Epidermal melanocyte (primary cell): ENCODE results near the gene SYT15.
A peak's percentile ranks its signal among the peaks of the same experiment; 100 is the strongest.

Experiments
- DNase-seq: peaks from one replicate; pipeline ENCODE4 v3.0.0; 2011; ENCODE audit warnings: low spot score; ENCODE audit not compliant: insufficient read length

SYT15 gene

GRCh38 chr10:46544989-46545791, 33.7 kb upstream of the SYT15 start:
- peak; percentile 40 for DNase-seq

DNA sequence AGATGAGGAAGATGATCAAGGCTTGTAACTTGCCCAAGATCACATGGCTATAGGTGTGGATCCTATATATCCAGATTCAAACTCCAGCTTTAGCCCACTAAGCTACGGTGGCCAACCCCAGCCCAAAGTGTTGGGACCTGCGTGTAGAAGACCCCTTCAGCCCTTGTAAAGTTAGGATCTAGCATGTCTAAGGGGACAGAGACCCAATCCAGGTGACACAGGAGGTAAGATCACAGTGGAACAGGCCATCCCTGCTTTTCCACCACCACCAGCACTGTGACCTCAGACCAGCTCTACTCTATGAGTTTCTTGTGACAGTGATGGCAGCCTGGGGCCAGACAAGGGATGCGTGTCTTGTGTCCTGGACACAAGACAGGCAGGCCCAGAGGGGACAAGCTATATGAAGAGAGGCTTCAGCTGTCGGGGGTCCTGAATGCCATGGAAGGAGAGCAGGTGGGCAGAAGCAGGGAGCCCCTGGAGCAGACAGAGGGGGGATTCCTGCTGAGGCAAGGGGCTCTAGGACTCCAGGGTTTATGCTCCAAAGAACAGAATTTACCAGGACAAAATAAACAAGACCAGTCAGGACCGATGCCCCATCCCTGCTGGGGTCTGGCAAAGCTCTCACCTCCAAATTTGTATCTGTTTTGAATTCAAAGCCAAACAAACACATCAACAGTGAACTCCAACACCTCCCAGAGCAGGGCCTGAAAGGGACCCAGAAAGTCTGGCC, 32.9 kb upstream of the SYT15 start:
- peak; percentile 24 for DNase-seq

GRCh38 chr10:46546591-46547540, 32.1 kb upstream of the SYT15 start:
- no peak for DNase-seq

GRCh38 chr10:46547541-46548497, 31.1 kb upstream of the SYT15 start:
- peak; percentile 22 for DNase-seq

GRCh38 chr10:46548498-46549090, 30.3 kb upstream of the SYT15 start:
- DNase-seq: no peak

DNA sequence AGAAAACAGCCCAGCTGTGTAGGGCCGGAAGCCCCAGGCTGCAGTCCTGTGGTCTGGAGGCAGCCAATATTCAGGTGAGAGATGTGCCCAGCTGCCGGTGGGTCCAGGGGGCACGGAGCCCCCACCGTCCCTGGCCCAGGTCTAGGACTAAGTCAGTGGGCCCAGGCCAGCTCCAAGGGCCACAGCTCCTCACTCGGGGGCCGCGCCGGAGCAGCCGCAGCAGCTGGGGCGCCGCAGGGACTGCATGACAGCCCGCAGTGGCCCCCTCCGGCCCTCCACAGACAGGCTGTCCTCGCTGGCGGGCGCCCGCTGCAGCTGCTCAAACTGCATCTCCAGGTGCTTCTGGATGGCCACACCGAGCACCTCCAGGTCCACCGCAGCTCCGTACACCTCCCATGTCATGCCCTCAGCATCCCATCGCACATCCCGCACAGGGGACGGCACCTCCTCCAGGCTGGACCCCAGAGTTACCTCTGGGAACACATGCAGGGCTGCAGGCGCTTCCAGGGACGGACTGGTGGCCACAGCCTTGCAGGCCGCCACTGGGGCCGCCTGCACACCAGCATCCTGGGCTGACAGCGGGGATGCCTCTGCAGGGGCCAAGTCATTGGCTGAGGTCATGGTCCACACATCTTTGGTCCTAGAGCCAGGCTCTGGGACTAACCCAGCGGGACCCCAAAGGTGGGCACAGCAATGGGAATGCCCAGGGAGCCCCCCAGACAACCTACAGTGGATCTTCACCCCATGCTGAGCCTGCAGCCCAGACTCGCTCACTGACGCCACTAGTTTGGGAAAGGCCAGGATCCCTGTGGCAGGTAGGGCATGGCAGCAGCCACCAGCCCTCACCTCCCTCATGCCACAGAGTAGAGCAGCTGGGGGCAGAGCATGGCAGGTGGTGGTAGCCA, 29.5 kb upstream of the SYT15 start:
- DNase-seq: no peak

DNA sequence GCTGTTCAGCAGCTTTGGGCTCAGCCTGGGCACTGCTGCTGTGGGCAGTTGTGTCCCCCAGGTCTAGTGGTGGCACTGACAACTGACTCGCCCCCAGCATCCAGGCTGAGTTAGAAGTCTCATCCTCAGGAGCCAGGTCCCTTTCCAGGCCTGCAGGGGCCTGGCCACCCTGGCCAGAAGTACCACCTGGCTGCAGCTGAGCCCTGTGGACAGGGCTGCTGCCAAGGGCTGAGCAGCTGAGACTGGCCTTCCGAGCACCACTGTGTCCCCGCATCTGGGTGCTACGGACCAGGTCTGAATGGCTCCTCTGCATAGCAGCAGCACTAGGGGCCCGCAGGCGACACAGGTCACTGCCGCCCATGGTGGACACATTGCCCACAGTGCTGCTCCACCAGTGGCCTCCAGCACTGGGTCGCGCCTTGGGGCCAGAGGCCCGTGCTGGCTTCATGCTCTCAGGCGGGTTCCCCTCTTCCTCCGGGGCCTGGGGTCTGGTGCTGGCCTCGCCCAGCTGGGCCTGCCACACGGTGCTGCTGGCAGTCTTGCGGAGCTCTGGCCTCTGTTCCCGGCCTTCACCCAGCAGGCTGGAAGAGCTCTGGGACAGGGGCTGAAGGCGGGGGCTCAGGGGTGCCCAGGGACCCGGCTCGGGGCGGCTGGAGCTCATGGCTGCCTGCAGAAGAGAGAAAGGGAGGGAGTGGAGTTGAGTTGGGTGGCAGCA, 28.7 kb upstream of the SYT15 start:
- no peak for DNase-seq

DNA sequence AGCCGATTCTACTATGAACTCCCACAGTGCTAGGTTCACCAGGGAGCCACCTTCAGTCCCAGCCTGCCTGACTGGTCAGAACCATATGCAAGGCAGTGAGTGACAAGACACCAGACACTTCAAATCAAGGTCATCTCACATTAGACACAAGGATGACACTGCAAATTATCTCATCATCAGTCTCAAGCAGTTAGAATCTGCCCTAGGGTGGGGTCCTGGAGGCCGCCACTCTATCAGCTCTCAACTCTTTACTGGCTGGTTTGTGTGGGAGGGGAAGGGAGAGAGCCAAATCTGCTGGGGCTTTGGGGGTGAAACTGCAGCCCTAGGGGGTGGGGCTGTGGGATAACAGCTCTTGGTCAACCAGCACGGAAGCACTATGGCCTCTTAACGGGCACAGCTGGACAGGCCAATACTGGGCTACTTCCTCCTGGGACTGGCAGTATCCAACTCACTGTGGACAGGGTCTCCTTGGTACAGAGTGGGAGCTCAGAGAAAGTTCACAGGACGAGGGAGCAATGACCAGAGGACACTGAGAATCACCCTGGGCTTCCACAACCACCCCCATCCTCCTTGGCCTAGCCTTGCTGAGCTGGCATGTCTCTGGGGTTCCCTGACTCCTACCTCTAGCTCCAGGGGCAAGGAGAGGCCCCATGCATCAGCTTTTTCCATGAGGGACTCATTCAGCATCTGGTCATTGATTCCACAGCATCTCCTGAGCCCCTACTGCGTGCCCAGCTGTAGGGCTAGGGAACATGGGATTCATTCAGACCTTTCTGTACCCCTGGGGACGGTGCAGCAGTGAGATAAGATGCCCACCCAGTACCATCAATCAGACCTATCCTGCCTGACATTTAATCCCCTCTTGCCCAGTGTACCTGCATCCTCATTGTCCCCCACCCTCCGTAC, 27.9 kb upstream of the SYT15 start:
- DNase-seq: no peak

DNA sequence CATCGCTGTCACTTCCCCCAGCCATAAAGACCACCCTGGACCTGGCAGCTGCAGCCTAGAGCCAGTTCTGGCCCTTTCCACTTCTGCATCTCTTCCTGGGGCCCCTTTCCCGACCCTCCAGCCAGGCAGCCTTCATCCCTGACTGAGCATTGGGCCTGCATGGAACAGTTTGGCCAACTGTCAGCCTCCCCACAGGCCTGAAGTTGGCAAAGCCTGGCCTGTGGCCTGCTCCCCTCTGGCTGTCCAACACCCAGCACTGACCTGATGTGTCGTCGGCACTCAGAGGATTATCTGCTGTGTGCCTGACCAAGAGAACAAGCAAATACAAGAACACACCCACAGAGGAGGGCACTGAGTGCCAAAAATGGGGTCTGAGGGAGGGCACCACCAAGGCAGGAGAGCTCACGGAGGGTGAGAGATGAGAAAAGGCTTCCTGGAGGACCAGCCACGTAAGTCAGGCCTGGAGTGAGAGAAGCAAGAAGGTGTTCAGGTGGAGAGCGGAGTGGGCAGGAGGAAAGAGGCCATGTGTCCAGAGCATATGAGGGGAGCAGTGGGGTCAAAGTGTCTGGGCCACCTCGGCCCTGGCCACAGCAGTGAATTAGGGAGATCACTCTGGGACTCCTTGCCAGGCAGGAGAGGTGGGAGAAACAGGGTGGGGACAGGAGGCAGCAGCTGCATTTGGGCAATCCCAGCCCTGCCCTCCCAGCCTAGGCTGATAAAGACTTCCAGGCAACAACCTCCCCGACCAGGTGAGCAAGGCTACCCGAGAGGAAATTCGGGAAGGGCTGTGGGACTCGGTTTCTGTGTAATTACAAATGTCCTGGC, 27.0 kb upstream of the SYT15 start:
- DNase-seq: no peak

- no peak for DNase-seq
Observed at GRCh38 chr10:46552526-46553237, 26.2 kb upstream of the SYT15 start.

DNA sequence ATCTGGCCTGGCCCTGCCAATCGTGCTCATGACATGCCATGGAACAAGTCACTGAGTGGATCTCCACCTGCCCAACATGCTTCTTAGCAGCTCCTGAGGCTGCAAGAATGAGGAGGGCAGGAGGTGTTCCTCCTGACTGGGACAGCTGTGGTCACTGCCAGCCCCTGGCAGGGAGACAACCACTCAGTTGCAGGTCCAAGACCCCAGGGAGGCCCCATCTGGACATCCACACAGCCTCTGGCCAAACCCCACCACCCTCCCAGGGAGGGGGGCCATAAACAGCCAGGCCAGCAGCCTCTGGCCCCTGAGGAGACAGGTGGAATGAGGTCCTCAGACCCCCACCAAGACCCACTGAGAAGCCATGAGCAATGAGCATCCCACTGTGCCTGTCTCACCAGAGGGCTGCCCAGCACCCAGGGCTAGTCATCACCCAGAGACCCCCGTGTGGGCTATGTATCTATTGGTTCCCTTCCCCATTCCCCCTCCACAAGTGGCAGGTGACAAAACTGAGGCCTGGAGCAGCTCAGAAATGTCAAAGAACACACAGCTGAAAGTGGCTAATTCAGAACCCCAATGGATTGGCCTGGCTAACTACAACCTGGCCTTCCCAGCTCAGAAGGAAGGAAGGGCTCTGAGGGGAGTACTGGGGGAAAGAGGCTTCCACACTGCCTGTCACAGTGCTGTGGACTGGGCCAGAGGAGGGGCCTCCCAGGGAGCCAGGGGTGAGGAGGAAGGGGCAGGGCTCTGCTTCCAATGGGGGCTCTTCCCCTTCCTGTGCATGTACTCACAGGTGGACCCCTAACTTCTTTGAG, 25.5 kb upstream of the SYT15 start:
- DNase-seq: no peak

GRCh38 chr10:46554166-46554781, 24.7 kb upstream of the SYT15 start:
- no peak for DNase-seq

GRCh38 chr10:46555366-46555712, 23.6 kb upstream of the SYT15 start:
- no peak for DNase-seq

GRCh38 chr10:46555713-46556514, 23.0 kb upstream of the SYT15 start:
- DNase-seq: no peak
